T-helper 1 cell treated with Interleukin-12 subunit alpha and Interleukin-12 subunit beta and Interleukin-4 antibody, amounts not matched to agents 30 μg/mL and 1 μg/mL, for 36 hours (primary cell): ENCODE results near the gene ZFYVE21.

ENCODE experiments used
- H3K27ac Mint-ChIP-seq: one replicate; pipeline ENCODE4 v1.8.0; 2021; ENCODE audit warnings: mild to moderate bottlenecking, mixed read lengths
- H3K27me3 Mint-ChIP-seq: one replicate; pipeline ENCODE4 v1.8.0; 2021; ENCODE audit warnings: low read depth, mixed read lengths
- H3K36me3 Mint-ChIP-seq: one replicate; pipeline ENCODE4 v1.8.0; 2021; ENCODE audit warnings: low read depth, mixed read lengths
- H3K4me1 Mint-ChIP-seq: one replicate; pipeline ENCODE4 v1.8.0; 2021; ENCODE audit warnings: low read depth, mixed read lengths
- H3K4me3 Mint-ChIP-seq: one replicate; pipeline ENCODE4 v1.8.0; 2021; ENCODE audit warnings: mild to moderate bottlenecking, moderate library complexity, mixed read lengths
- H3K9me3 Mint-ChIP-seq: one replicate; pipeline ENCODE4 v1.8.0; 2021; ENCODE audit warnings: mixed read lengths

ZFYVE21 gene

GRCh38 chr14:103731916-103732867 lies 16.6 kb downstream of the ZFYVE21 start:
- Mint-ChIP-seq H3K36me3 (peaks cover 8% of the 10 kb centered on the region), H3K4me1 (no peaks in the 10 kb centered on the region), H3K9me3 (no peaks in the 10 kb centered on the region), H3K27ac (no peak overlapping the region), H3K4me3 (no peak overlapping the region), H3K27me3 (no peaks in the 10 kb centered on the region)

GRCh38 chr14:103732868-103733620 lies 17.4 kb downstream of the ZFYVE21 start:
- H3K4me1 Mint-ChIP-seq: no peaks in the 10 kb centered on the region
- no peaks in the 10 kb centered on the region for H3K27me3 Mint-ChIP-seq
- no peak overlapping the region for H3K27ac Mint-ChIP-seq
- peaks cover 8% of the 10 kb centered on the region for H3K36me3 Mint-ChIP-seq
- H3K4me3 Mint-ChIP-seq: no peak overlapping the region
- no peaks in the 10 kb centered on the region for H3K9me3 Mint-ChIP-seq

DNA sequence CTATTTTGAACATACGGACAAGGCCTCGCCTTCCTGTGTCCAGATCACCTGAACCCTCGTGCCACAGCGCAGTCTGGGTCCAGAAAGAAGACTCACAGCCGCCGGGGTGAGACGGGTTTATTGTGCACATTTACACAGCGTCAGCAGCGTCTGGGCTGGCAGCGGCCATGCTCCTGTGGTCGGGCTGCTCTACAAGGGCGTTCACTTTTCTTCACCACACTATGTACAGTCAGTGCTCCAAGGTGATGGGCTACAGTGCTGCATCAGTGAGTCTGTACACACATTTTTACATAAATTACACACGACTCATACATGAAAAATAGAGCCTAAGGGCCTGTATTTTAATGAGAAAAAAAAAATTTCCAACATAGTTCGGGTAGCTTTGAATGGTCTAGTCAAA lies 18.0 kb downstream of the ZFYVE21 start:
- peaks cover 8% of the 10 kb centered on the region for H3K36me3 Mint-ChIP-seq
- H3K27me3 Mint-ChIP-seq: no peaks in the 10 kb centered on the region
- no peak overlapping the region for H3K27ac Mint-ChIP-seq
- H3K9me3 Mint-ChIP-seq: no peaks in the 10 kb centered on the region
- no peaks in the 10 kb centered on the region for H3K4me1 Mint-ChIP-seq
- no peak overlapping the region for H3K4me3 Mint-ChIP-seq

GRCh38 chr14:103734081-103734888 lies 18.7 kb downstream of the ZFYVE21 start:
- no peaks in the 10 kb centered on the region for H3K9me3 Mint-ChIP-seq
- H3K4me3 Mint-ChIP-seq: no peak overlapping the region
- H3K36me3 Mint-ChIP-seq: peaks cover 3% of the 10 kb centered on the region
- no peaks in the 10 kb centered on the region for H3K27me3 Mint-ChIP-seq
- no peak overlapping the region for H3K27ac Mint-ChIP-seq
- H3K4me1 Mint-ChIP-seq: no peaks in the 10 kb centered on the region

GRCh38 chr14:103735022-103735421 lies 19.4 kb downstream of the ZFYVE21 start:
- H3K36me3 Mint-ChIP-seq: peaks cover 3% of the 10 kb centered on the region
- no peaks in the 10 kb centered on the region for H3K4me1 Mint-ChIP-seq
- no peaks in the 10 kb centered on the region for H3K27me3 Mint-ChIP-seq
- H3K4me3 Mint-ChIP-seq: no peak overlapping the region
- no peak overlapping the region for H3K27ac Mint-ChIP-seq
- H3K9me3 Mint-ChIP-seq: no peaks in the 10 kb centered on the region

- Mint-ChIP-seq H3K9me3 (no peaks in the 10 kb centered on the region), H3K4me3 (no peak overlapping the region), H3K27me3 (no peaks in the 10 kb centered on the region), H3K4me1 (no peaks in the 10 kb centered on the region), H3K27ac (no peak overlapping the region), H3K36me3 (peaks cover 3% of the 10 kb centered on the region)
These were observed 19.8 kb downstream of the ZFYVE21 start for GRCh38 chr14:103735439-103735814.

- H3K9me3 Mint-ChIP-seq: no peaks in the 10 kb centered on the region
- H3K36me3 Mint-ChIP-seq: peaks cover 3% of the 10 kb centered on the region
- H3K4me1 Mint-ChIP-seq: no peaks in the 10 kb centered on the region
- no peak overlapping the region for H3K4me3 Mint-ChIP-seq
- H3K27ac Mint-ChIP-seq: no peak overlapping the region
- no peaks in the 10 kb centered on the region for H3K27me3 Mint-ChIP-seq
These were observed 20.4 kb downstream of the ZFYVE21 start for GRCh38 chr14:103735815-103736545.

DNA sequence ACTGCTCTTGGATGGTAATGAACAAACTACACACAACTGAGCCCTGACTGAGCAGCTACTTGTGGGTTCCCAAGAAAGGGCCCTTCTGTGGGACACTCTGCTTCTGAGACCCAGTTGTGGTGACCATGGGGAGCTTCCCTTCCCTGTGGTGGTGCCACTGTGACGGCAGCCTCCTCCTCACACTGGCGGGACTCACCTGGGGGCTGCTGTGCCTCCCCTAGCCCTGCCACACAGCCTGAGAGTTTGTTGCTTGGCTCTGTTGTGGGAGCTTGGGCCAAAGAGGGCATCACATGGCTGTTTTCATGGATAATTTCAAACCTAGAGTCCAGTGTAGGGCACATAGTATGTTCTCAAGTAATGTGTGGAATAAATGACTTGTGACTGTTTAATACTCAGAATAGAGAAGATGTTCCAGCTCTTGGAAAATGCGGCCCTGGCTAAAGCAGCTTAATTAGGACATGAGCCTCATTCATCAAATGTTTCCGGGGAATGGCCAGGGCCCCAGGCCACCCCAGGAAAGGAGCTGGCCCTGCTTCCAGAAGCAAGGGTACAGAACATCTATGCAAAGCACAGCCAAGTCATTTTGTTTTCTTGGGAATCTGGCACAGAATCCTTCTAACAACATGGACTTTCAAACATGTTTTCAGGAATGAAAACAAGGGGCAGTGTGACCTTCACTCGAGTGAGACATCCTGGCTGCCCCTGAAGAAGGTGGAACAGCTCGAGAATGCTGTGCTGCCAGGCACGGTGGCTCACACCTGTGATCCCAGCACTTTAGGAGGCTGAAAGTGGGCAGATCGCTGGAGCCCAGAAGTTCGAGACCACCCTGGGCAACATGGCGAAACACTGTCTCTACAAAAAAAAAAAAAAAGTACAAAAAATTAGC lies 21.2 kb downstream of the ZFYVE21 start:
- Mint-ChIP-seq H3K9me3 (no peaks in the 10 kb centered on the region), H3K36me3 (peaks cover 3% of the 10 kb centered on the region), H3K4me3 (no peak overlapping the region), H3K27ac (no peak overlapping the region), H3K27me3 (no peaks in the 10 kb centered on the region), H3K4me1 (no peaks in the 10 kb centered on the region)

DNA sequence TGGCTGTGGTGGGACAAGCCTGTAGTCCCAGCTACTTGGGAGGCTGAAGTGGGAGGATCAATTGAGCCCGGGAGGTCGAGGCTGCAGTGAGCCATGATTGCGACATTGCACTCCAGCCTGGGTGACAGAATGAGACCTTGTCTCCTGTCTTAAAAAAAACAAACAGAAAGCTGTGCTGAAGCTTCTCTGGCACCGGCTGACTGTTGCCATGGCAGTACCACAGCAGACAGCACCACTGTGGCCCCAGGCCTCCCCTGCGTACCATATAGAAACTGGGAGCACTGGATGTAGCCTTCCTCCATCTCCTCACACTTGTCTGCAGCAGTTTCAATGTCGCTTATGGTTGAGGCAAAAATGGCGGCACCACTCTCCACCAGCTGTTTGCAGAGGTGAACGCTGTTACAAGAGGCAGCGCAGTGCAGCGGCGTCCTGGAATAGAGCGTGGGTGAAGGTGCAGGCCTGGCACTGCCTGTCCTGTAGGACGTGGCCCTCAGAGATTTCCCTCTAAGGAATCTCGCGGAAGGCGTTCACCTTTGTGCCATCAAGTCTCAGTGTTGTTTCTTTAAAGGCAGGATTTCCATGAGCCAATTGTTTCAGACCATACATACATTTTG lies 21.9 kb downstream of the ZFYVE21 start:
- Mint-ChIP-seq H3K27me3 (no peaks in the 10 kb centered on the region), H3K4me1 (no peaks in the 10 kb centered on the region), H3K27ac (no peak overlapping the region), H3K9me3 (no peaks in the 10 kb centered on the region), H3K36me3 (peaks cover 3% of the 10 kb centered on the region), H3K4me3 (no peak overlapping the region)

DNA sequence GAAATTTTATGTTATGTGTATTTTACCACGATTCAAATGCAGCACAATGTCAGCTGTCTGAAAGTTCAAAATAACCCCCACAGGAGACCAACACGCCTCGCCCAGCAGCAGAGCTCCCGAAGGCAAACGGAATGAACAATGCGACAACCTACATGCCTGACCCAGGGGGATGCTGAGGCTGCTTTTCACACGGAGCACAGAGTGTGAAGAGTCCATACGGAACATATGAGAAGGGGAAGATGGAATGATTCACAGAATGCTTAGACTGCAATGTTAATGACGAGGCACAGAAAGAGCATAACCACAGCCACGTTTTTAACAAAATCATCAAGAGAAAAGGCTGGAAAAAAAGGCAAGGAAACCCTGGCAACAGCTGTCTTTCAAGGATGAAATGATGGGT lies 22.6 kb downstream of the ZFYVE21 start:
- Mint-ChIP-seq H3K36me3 (no peaks in the 10 kb centered on the region), H3K27me3 (no peaks in the 10 kb centered on the region), H3K4me3 (no peak overlapping the region), H3K4me1 (no peaks in the 10 kb centered on the region), H3K27ac (no peak overlapping the region), H3K9me3 (no peaks in the 10 kb centered on the region)

GRCh38 chr14:103738701-103739451 lies 23.3 kb downstream of the ZFYVE21 start:
- Mint-ChIP-seq H3K4me1 (no peaks in the 10 kb centered on the region), H3K27ac (no peak overlapping the region), H3K27me3 (no peaks in the 10 kb centered on the region), H3K4me3 (no peak overlapping the region), H3K36me3 (no peaks in the 10 kb centered on the region), H3K9me3 (no peaks in the 10 kb centered on the region)

DNA sequence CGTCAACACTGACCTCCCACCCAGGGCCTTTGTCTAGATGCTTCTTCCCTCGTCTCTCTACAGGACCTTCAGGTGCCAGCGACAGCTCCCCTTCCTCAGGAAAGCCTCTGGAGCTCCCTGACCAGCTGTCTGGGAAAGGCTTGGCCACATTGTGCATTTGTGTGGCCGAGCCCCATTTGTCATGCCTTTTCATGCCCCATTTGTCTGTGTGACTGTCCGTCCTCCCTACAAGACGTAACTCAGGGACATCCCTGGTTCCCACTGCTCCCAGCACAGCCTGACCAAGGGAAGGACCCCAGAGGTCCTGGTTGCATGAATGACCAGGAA lies 23.8 kb downstream of the ZFYVE21 start:
- Mint-ChIP-seq H3K4me1 (no peaks in the 10 kb centered on the region), H3K36me3 (no peaks in the 10 kb centered on the region), H3K4me3 (no peak overlapping the region), H3K27me3 (no peaks in the 10 kb centered on the region), H3K27ac (no peak overlapping the region), H3K9me3 (no peaks in the 10 kb centered on the region)
